Measurements from ENCODE around the gene OST4.
"Not testable (repeated sequence)": the region's sequence is repeated elsewhere in the genome, so short reads cannot be mapped to it uniquely, and the experiment has no call there.

Gene OST4

DNA sequence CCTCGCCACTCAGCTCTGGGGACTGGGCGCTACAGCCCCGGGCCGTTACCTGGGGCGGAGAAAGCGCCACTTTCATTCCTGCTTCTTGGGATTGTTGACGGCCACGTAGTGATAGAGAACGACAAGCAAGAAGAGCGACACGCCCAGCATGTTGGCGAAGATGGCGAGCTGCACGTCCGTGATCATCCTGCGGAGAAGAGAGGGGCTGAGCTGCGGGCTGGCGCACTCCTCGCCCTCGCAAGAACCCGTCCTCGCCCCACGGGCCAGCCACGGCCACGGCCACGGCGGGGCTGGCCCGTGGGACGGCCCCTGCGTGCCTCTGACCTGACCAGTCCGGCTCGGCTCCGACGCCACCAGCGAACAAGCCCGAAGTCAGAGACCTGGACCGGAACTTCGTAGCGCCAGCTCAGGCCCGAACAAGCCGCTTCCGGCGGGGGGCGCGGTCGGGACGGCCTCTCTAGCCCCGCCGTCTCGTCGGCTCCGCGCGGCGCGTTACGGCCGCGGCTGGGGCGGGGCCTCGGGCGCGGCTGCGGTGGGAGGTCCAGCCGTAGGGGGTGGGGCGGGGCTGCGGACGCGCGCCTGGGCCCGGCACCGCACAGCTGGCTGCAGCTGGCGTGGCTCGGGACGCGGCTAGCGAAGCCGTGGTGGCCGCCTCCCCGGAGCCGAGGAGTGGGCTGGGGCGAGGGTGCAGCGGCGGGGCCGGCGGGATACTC lies at the start of gene OST4:
TSS of gene OST4 (minus strand) at position 378 of the 713 bp plus-strand sequence.
- DNase-seq, result peak; percentile 92

DNA sequence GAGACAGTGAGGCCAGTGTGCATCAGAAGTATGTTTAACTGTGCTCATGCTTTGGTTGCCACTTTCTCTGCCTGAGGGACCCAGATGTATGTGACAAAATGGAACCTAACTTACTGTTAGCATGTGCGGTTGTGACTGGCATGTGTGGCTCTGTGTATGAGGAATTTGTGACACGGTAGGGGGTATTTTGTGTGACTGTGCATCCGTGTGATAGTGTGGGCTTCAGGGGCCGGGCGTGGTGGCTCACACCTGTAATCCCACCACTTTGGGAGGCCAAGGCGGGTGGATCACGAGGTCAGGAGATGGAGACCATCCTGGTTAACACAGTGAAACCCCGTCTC lies 47.8 kb upstream of the OST4 start:
- not testable (repeated sequence) for DNase-seq

DNA sequence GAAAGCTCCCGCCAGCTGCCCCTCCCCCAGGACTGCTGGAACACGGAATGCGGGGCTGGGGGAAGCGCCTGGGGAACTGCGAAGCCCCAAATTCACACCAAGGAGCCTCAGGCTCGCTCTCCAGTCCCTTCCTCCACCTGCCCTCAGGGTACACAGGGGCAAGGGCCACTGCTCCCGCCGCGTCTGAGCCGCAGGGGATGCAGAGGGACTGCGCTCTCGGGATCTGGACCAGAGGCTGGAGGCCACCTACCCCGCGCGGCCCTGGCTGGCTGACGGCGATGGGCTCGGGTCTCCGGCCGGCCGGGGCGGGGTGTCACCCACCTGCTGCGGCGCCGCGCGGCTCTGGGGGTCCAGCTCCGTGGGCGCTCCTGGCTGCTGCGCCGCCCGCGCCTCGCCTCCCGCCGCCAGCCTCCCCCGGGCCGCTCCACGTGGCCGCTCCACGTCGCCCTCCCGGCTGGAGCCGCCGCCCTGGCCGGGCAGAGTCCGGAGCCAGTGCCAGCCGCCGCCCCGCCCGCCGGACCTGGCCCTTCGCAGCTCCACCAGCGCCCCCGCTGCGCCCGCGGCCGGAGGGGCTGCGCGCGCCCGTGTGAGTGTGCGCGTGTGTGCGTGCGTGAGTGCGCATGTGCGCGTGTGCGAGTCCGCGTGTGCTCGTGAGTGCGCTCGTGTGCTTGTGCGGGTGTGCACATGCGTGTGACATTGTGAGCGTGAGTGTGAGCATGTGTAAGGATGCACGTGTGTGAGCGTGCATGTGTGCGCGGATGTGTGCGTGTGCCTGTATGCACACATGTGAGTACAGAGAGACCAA lies 47.3 kb upstream of the OST4 start, which contains the start of gene CGREF1:
TSS of gene CGREF1 (minus strand) at position 604 of the 805 bp plus-strand sequence. CDS start 14,762 bp downstream, outside the sequence.
- peak; percentile 41 for DNase-seq

DNA sequence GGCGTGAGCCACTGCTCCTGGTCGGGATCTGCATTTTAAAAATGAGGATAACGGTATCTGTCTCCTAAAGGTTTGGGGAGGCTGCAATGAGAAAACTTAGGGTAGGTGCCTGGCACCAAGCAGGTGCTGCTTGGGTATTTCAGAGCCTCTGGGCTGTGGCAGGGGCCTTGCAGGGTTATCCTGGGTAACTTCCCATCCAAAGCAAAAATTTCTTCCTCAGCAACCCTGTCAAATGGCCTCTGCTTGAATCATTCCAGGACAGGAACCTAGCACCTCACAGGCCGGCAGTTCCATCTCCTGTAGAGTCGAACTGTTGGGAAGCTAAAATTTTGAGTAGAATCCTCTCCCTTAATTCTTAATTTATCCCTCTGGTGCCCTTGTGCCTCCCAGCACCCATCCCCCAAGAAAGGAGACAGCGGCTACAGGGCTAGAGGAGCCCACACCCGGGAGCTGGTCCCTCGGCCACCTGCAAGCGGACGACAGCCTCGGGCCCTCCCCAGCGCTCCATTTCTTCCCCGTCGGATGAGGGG lies 46.6 kb upstream of the OST4 start:
- DNase-seq, result no peak

DNA sequence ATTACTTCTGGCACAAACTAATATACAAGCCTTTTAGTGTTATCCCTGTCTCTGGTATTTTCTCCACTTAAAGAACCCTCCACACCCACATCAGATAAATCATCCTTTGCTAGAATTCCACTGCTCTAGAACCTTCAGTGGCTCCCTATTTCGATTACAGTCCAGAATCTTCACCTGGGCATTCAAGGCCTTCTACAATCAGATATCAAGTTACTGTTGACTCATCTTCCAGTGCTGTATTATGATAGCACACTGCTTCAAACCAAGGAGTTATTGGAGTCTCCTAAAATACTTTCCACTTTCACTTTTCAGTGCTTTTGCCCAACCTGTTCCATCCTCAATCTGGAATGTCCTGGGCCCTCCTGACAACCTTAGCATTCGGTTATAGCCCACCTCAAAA lies 44.1 kb upstream of the OST4 start:
- no peak for DNase-seq

DNA sequence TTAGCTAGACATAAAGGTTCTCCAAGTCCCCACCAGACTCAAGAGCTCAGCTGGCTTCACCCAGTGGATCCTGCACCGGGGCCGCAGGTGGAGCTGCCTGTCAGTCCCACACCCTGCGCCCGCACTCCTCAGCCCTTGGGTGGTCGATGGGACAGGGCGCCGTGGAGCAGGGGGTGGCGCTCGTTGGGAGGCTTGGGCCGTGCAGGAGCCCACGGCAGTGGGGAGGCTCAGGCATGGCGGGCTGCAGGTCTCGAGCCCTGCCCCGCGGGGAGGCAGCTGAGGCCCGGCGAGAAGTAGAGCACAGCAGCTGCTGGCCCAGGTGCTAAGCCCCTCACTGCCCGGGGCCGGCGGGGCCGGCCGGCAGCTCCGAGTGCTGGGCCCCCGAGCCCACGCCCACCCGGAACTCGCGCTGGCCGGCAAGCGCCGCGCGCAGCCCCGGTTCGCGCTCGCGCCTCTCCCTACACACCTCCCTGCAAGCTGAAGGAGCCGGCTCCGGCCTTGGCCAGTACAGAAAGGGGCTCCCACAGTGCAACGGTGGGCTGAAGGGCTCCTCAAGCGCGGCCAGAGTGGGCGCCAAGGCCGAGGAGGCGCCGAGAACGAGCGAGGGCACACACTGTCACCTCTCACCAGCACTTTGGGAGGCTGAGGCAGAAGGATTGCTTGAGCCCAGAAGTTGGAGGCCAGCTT lies 40.1 kb upstream of the OST4 start:
- not testable (repeated sequence) for DNase-seq

DNA sequence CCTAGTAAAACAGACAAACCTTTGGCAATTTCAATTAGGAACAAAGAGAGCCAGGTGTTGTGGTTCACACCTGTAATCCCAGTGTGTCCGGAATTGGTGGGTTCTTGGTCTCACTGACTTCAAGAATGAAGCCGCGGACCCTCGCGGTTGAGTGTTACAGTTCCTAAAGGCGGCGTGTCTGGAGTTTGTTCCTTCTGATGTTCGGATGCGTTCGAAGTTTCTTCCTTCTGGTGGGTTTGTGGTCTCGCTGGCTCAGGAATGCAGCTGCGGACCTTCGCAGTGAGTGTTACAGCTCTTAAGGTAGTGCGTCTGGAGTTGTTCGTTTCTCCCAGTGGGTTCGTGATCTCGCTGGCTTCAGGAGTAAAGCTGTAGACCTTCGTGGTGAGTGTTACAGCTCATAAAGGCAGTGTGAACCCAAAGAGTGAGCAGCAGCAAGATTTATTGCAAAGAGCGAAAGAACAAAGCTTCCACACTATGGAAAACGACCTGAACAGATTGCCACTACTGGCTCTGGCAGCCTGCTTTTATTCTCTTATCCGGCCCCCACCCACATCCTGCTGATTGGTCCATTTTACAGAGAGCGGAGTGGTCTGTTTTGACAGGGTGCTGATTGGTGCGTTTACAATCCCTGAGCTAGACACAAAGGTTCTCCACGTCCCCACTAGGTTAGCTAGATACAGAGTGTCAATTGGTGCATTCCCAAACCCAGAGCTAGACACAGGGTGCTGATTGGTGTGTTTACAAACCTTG lies 39.3 kb upstream of the OST4 start:
- not testable (repeated sequence) for DNase-seq

DNA sequence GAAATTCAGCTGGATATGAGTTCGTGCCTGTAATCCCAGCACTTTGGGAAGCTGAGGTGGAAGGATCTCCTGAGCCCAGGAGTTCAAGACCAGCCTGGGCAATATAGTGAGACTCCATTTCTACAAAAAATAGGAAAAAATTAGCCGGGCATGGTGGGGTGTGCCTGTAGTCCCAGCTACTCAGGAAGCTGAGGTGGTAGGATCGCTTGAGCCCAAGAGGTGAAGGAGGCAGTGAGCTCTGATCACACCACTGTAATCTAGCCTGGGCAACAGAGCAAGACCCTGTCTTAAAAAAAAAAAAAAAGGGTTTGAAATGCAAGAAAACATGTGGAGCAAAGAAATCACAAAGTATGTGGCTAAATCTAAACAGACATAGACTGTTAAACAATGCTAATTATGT lies 37.6 kb upstream of the OST4 start:
- DNase-seq, result no peak

DNA sequence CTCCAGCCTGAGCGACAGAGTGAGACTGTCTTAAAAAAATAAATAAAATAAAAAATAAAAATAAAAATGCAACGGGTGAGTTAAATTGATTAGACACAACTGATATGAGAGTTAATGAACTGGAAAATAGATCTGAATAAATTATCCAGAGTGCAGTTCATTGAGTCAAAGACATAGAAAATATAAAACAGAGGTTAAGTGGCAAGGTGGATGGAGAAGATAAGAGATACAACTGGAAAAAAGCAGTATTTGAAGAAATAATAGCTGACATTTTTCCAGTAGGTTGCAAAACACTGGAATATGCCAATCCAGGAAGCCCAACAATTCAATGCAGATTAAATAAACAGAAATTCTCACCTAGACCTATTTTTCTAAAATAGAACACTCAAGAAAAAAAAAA lies 36.8 kb upstream of the OST4 start:
- DNase-seq, result no peak

DNA sequence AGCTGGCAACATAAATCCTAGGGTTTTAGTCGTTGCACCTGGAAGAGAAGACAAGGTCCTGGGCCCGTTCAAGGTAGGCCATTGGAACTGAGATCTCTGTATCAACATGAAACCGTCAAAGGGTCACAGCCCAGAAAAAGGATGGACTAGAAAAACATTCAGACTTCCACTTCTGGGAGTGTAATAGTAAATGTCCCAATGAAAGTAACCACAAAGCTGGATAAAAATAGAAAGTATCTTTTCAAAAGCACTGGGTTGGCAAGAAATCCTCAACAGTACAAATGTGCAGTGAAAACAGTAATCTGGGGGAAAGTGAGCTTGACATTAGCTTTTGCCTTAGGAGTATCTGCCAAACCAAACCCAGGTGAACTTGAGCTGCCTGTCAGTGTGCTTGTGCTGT lies 34.5 kb upstream of the OST4 start:
- DNase-seq, result no peak

DNA sequence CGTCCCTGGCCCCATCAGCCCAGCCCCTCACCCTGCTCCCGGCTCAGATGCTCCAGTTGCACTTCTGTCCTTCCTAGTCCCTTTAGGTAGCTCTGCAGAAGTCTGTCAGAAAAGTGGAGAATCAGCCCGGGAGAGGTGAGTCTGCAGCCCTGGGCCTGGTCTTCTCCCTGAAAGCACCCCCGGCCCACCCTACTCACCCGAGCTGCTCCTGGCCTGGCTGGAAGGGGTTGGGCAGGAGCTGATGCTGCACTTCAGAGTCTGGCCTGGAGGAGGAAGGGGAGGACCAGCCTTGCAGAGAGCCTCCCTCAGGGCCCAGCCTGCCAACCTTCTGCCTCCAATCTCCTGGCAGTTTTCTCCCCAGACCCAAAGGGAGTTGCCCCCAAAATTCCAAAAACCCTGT lies 30.9 kb upstream of the OST4 start:
- no peak for DNase-seq

DNA sequence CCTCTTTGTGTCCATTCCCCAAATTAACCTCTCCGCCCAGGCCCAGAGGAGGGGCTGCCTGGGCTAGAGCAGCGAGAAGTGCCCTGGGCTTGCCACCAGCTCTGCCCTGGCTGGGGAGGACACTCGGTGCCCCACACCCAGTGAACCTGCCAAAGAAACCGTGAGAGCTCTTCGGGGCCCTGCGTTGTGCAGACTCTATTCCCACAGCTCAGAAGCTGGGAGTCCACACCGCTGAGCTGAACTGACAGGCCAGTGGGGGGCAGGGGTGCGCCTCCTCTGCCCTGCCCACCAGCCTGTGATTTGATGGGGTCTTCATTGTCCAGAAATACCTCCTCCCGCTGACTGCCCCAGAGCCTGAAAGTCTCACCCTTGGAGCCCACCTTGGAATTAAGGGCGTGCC lies 28.6 kb upstream of the OST4 start:
- no peak for DNase-seq

DNA sequence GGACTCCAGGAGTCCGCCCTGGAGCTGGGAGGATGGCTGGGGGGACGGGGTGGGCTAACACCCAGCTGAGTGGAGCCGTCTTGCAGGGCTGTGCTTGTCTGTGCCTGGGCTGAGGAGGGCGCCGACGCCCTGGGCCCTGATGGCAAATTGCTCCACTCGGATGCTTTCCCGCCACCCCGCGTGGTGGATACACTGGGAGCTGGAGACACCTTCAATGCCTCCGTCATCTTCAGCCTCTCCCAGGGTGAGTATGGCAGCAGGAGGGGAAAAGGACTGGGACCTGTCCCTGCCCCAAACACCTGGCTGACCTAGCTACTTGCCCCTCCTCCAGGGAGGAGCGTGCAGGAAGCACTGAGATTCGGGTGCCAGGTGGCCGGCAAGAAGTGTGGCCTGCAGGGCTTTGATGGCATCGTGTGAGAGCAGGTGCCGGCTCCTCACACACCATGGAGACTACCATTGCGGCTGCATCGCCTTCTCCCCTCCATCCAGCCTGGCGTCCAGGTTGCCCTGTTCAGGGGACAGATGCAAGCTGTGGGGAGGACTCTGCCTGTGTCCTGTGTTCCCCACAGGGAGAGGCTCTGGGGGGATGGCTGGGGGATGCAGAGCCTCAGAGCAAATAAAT lies 28.0 kb upstream of the OST4 start:
- DNase-seq, result no peak

DNA sequence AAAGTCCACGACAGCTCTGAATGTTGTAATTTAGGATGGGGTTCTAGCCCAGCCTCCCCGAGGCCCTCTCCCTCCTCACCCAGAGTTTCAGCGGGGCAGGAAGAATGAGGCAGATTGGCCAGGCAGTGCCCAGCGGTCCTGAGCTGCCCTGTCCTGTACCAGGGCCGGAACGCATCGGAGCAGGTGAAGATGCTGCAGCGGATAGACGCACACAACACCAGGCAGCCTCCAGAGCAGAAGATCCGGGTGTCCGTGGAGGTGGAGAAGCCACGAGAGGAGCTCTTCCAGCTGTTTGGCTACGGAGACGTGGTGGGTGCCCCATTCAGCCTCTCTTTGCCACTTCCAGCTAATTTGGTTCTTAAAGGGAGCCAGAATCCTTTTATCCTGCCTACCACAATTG lies 25.9 kb upstream of the OST4 start:
- DNase-seq, result no peak

DNA sequence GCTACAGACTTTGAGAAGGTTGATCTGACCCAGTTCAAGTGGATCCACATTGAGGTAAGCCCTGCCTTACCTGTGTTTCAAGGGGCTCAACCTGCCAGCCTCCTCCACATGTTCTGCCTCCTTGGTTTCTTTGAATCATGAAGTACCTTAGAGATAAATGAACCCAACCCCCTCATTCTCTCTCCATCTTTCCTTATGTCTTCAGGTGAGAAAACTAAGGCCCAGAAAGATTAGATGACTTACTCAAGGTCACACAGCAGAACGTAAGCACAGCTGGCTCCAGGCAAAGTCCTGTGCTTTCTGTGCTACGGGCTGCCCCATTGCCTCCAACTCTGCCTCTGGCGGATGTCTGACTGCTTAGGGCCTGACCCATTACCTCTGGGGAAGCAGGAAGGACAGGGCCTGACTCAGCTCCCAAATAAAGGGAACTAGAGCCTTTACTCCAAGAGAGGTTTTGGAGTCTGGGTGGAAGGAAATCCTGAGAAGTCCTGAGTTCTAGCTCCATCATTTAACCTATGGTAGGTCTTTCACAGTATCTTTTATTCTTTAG lies 25.4 kb upstream of the OST4 start:
- DNase-seq, result no peak

DNA sequence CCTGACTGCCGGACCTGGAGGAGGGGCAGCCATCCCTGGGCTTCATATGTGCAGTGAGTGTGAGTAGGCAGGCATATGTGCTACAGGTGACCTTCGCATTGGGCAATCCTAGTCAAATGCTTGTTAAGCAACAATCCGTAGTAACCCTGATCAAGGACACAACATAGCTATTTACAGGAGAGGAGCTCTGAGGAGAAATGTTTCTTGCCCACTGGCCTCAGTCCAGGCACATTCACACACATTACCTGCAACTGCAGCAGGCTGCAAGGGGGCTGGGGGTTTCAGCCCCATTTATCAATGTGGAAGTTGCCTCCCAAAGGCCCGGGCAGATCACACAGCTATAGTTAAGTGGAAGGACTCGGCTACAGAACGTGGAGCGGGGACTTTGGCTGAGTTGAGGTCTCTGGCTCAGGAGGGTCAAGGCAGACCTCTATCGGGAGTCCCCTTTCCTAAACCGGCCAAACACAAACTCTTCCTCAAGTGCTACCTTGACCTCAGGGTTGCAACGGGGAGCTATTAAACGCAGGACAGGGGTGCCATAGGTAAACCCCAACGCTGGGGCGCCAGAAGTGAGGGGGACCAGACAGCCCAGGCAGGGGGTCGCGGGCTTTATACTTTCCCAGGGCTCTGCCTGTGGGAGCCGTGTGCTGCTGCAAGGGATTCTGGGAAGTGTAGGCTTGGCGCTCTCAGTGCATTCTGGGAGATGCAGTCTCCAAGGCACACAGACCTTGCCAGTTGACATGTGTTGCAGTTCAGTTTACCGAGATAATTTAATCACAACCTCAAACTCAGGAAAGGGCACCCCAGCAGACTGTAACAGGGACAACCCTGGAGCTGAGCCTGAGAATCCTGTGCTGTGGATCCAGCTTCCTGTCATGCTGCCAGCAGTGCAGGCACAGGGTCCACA lies 24.5 kb upstream of the OST4 start:
- DNase-seq, result peak; percentile 67

DNA sequence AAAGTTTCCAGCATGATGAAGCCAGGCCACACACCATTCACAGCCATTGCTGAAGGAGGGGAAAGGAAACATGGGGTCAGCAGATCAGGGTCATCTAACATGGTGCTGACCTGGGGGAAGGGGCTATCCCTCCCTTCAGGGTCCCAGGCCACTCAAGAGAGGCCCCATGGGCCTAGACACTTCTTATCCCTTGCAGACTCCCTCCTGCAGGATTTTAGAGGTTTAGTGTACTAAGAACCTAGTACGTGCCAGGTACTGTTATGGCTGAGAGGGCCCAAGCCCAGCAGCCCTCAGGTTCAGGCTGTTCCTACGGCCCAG lies 23.9 kb upstream of the OST4 start:
- no peak for DNase-seq

DNA sequence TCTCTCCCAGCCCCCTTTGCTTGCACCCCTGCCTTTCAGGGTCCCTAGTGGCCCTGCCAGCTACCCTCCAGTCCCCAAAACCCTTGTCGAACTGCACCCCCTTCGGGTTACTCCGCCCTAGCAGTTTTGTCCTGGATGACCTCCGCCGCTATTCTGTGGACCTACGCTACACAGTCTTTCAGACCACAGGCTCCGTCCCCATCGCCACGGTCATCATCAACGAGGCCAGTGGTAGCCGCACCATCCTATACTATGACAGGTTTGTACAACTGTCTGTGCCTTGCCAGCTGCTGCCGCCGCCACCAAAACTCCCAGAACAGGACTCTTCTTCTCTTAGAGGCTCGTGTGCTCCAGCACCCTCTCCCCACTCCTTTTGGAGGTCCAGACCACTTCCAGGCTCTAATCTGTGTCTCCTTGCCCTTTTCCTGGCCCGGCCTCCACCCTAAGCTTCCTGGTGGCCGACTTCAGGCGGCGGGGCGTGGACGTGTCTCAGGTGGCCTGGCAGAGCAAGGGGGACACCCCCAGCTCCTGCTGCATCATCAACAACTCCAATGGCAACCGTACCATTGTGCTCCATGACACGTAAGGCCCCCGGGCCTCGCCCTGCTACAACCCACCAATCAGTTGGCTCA lies 23.0 kb upstream of the OST4 start:
- no peak for DNase-seq

DNA sequence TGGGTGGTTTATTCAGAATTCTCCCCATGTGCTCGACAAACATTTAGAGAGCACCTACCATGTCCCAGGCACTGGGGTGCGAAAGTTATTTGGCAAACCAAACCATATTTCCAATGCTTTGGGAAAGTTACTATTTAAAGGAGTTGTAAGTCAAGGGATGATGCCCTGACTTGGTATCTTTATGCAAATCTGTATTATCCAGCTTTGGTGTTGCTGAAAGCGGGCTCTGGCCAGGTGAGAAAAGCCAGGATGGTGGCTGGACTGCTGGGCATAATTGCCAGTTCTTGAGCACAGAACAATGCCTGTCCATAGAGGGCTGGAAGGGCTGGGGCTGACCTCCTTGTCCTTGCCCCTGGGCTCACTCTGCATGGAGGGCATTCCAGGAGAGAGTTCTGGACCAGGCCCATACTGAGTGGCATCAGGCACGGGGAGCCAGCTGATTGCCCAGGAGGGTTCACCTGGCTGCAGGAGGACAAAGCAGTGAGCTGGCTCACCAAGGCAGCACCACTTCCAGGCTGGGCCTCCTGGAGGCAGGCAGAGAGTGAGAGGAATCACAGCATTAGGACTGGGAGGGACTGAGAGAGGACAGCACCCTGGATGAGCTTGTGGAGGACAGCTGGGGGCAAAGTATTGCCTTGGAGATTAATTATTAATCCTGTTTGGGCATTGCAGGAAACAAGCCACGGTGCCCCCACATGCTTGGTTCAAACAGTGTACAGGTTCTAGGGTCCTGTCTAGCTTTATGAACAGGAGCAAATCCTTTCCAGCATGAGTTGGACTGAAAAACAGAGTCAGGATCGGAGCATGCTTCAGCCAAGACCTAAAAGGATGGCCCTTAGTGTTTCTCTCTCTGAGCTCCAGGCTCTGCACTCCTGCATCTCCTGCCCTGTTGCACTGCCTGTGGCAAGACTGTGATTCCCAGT lies 22.2 kb upstream of the OST4 start:
- no peak for DNase-seq

Data from stimulated activated CD8-positive, alpha-beta memory T cell treated with anti-CD3 and anti-CD28 coated beads, Interleukin-4, amount 100 ng/mL, for 48 hours (primary cell).